ENCODE data around the gene PEX14.
"Not testable (repeated sequence)": the region's sequence is repeated elsewhere in the genome, so short reads cannot be mapped to it uniquely, and the experiment has no call there.

Gene PEX14

DNA sequence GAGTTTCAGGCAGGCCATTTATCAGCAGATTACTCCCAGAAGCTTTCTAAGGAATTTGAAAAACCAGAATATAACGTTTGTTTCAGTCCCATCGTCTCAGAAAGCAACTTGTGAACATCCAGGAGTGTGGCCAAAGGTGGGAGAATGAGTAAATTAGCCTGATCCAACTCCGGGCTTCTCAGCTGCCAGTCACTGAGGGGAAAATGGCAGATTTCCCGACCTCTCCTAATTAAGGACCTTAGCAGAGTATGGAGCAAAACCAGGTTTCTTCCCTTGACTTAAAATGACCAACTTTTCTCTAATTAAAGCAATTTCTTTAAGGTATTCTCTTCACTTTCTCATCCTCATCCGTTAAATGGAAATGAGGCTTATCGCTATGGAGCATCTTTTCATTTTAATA lies 23.9 kb upstream of the PEX14 start:
- peak; percentile 10 for DNase-seq

DNA sequence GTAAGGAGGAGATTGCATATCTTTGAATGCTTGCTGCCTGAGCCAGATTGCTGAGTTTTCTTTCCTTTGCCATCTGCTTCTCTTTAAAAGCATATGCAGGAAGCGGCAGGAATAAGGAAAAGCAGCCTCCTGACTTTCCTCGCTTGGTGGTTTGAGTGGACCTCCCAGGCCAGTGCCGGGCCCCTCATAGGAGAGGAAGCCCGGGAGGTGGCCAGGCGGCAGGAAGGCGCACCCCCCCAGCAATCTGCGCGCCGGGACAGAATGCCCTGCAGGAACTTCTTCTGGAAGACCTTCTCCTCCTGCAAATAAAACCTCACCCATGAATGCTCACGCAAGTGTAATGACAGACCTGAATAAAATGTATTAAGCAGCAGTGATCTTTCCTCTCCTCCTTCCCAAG lies 23.5 kb upstream of the PEX14 start:
- peak; percentile 62 for DNase-seq

DNA sequence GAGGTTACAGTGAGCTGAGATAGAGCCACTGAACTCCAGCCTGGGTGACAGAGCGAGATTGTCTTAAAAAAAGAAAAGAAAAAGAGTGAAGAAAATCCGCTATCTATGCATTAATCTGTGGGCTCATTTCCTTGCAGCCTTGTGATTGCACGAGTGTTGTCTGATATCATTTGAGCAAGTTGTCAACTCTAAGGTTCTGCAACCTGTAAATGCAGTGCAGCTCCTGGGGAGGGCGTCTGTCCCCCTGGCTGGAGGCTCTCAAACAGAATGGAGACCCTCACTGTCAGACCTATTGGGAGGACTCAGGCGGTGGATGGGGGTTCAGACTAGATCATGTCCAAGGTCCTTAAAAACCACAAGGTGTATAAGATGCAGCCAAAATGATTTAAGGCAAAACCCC lies 18.7 kb upstream of the PEX14 start:
- DNase-seq = no peak

GRCh38 chr1:10456661-10457060 lies 18.1 kb upstream of the PEX14 start:
- DNase-seq = peak; percentile 10

GRCh38 chr1:10457462-10457861 lies 17.3 kb upstream of the PEX14 start:
- DNase-seq = not testable (repeated sequence)

DNA sequence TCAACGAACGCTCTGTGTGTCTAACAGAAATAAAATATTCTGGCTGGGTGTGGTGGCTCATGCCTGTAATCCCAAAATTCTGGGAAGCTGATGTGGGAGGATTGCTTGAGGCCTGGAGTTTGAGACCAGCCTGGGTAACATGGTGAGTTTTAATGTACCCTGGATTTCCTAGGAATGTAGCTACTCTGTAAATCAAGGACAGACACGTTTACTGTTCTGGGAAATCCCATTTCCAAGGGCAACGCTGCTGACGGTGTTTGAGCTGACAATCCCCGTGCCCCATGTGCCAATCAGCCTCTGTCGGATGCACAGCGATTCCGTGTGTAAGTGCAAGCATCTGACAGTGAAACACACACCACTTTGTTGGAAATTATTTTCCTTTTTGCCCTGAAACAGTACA lies 16.9 kb upstream of the PEX14 start:
- no peak for DNase-seq

DNA sequence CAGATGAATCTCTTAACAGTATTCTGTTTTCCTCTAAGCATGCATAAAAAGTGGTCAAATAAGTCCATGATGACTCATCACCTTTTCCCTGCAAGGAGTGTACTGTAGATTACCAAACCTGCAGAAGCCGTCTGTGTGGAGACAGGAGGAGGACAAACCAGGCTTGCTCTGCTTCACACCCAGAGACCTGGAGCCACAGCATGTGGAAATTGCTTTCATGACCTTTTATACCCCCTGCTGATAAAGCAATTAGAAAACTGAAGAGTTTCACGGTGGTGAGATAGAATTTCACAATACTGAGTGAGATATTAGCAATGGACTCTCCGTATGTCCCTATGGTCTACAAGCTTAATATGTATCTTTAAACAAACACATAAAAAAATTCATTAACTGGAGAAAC lies 15.6 kb upstream of the PEX14 start:
- peak; percentile 76 for DNase-seq

DNA sequence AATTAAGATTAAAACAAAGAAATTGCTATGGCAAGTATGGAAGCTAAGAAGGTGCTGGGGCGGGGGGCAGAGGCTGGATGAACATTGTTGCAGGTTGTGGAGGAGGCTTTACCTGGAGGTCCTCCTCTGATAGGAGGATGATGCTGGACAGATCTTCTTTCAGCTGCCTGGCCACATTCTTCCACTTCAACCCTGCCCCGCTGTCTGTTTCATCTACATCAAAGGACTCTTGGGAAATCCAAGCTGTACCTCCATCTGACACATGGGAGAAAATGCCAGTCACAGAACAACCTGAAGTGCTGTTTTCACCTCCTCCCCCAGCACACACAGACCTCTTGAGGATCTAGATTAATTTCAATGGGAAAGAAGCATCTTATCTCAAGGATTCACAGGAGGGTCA lies 7.7 kb upstream of the PEX14 start:
- no peak for DNase-seq

GRCh38 chr1:10470043-10470442 lies 4.7 kb upstream of the PEX14 start:
- no peak for DNase-seq

- peak; percentile 29 for DNase-seq
Measured at GRCh38 chr1:10471411-10472219, 3.1 kb upstream of the PEX14 start.

- peak; percentile 96 for DNase-seq
Measured at GRCh38 chr1:10472220-10473144, 2.3 kb upstream of the PEX14 start, which contains the start of gene DFFA. Gene DFFA (minus strand): TSS chr1:10472529. CDS start chr1:10472458, 71 bp downstream.

DNA sequence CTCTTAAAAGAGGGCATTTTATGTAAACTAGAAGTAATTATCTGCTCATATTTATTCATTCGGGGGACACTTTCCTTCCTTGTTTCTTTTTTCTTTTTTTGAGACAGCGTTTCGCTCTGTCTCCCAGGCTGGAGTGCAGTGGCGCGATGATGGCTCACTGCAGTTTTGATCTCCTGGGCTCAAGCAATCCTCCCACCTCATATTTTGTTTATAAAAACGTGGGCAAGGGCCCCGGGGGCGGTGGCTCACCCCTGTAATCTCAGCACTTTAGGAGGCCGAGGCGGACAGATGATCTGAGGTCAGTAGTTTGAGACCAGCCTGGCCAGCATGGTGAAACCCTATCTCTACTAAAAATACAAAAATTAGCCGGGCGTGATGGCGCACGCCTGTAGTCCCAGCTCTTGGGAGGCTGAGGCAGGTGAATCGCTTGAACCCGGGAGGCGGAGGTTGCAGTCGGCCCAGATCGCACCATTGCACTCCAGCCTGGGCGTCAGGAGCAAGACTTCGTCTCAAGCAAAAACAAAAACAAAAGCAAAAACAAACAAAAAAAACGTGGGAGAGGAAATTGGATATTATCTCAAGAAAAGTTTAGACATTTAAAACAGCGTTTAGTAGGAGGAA lies 1.5 kb upstream of the PEX14 start:
- no peak for DNase-seq

GRCh38 chr1:10474309-10474612 lies 489 bp upstream of the PEX14 start:
- not testable (repeated sequence) for DNase-seq

- no peak for DNase-seq
Measured at GRCh38 chr1:10475510-10475909, 760 bp downstream of the PEX14 start.

GRCh38 chr1:10479296-10479695 lies 4.5 kb downstream of the PEX14 start:
- no peak for DNase-seq

DNA sequence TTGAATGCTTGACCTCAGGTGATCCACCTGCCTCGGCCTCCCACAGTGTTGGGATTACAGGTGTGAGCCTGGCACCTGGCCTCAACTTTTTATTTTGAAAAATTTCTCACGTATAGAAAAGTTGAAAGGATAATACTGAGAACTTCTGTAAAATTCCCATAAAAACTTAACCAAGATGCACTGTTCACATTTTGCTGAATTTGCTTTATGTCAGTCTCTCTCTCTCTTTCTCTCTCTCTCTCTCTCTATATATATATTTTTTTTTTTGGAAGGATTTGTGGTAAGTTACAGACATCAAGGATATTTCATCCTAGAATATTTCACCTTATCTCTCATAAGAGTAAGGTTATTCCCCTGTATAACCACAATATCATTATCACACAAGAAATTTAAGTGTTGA lies 5.9 kb downstream of the PEX14 start:
- no peak for DNase-seq

- no peak for DNase-seq
Measured at GRCh38 chr1:10484521-10484920, 9.8 kb downstream of the PEX14 start.

GRCh38 chr1:10489291-10490055 lies 14.7 kb downstream of the PEX14 start:
- DNase-seq = no peak

DNA sequence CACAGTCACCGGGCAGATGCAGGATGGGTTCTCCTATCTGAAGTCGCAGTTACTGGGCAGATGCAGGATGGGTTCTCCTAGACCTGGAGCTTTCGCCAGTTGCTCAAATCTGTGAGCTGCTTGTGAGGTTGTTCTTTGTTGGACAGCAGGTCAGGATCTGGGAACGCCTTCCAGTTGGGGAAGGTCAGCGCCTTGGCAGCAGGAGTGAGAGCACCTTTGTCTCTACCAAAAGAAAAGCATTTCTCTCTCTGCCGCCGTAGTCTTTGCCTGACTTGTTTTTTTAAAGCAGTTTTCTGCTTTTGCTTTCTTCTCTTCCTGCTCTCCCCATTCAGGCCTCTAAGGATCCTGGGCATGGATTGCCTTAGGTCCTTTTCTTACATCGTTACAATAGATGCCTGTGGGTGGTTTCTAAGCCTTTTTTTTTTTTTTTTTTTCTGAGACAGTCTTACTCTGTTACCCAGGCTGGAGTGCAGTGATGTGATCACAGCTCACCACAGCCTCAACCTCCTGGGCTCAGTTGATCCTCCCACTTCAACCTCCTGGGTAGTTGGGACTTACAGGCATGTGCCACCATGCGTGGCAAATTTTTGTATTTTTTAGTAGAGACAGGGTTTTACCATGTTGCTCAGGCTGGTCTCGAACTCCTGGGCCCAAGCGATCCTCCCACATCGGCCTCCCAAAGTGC lies 15.7 kb downstream of the PEX14 start:
- no peak for DNase-seq

- no peak for DNase-seq
Measured at GRCh38 chr1:10494418-10494753, 19.6 kb downstream of the PEX14 start.

- DNase-seq = peak; percentile 56
Measured at GRCh38 chr1:10494754-10495474, 20.2 kb downstream of the PEX14 start.

DNA sequence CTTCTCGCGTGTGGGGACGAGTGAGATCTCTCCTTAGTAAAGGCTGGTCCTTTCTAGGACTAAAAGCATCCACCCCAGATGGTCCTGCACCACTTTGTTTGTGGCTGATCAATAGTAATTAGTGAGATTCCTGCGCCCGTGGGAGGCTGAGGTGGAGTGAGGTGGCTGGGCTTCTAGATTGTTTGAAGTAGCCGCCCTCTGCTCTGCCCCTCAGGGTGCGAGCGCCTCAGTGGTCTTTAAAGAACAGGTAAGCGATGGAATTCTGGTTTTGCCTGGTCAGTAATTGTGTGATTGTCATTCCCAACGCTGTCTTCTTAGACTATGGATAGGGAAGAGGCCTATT lies 20.7 kb downstream of the PEX14 start:
- no peak for DNase-seq

Measured in fibroblast of skin of right biceps (primary cell).